Medulla oblongata (tissue), 1 donor: ENCODE results near the gene TGFBR3.

Source experiments
- DNase-seq: peaks from one replicate; pipeline ENCODE4 v3.0.0-alpha.2; 2015; ENCODE audit errors: extremely low spot score

Gene TGFBR3

GRCh38 chr1:91650764-91651163 lies 235.2 kb downstream of the TGFBR3 start:
- DNase-seq: no peak

GRCh38 chr1:91647061-91647460 lies 238.9 kb downstream of the TGFBR3 start:
- no peak for DNase-seq

- no peak for DNase-seq
Measured at GRCh38 chr1:91645031-91645430, 240.9 kb downstream of the TGFBR3 start.

- DNase-seq: no peak
Measured at GRCh38 chr1:91643431-91643830, 242.5 kb downstream of the TGFBR3 start.

- no peak for DNase-seq
Measured at GRCh38 chr1:91640877-91641526, 244.9 kb downstream of the TGFBR3 start.

GRCh38 chr1:91637539-91637994 lies 248.4 kb downstream of the TGFBR3 start:
- no peak for DNase-seq

- DNase-seq: no peak
Measured at GRCh38 chr1:91635763-91636162, 250.2 kb downstream of the TGFBR3 start.

GRCh38 chr1:91633438-91633837 lies 252.5 kb downstream of the TGFBR3 start:
- DNase-seq: no peak

GRCh38 chr1:91631718-91632330 lies 254.1 kb downstream of the TGFBR3 start:
- DNase-seq: no peak

- no peak for DNase-seq
Measured at GRCh38 chr1:91630803-91631202, 255.1 kb downstream of the TGFBR3 start.
